GM21447 (cell line): Measurements from ENCODE around the gene AHI1.
"Not testable (repeated sequence)": the region's sequence is repeated elsewhere in the genome, so short reads cannot be mapped to it uniquely, and the experiment has no call there.

Experiments
- ATAC-seq: cut with Tn5 transposase; IDR thresholded peaks from one replicate; pipeline ENCODE4 v1.9.1; 2021; ENCODE audit not compliant: unreplicated experiment

Gene AHI1

GRCh38 chr6:135397172-135397952, 100.2 kb downstream of the AHI1 start:
- no peak for ATAC-seq

GRCh38 chr6:135395136-135395535, 102.4 kb downstream of the AHI1 start:
- ATAC-seq, result no peak

DNA sequence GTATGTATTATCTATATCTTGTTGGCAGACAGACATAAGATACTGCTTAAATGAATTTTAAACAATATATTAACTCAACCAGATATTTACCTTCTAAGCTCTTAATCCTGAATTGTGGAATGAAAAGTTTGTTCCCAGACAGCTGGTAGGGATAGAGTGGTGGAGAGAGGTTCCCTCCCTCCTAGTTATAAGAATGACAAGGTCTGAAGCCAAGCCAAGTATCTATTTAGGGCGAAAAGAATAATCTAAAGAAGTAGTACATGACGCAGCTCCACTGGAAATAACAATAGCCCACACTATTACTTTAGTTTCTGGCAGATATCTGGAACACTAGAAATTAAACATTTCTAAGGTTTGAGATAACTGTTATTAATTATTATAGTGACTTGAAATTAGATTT, 104.3 kb downstream of the AHI1 start:
- ATAC-seq, result no peak

- no peak for ATAC-seq
These were observed 107.1 kb downstream of the AHI1 start for GRCh38 chr6:135390458-135390857.

DNA sequence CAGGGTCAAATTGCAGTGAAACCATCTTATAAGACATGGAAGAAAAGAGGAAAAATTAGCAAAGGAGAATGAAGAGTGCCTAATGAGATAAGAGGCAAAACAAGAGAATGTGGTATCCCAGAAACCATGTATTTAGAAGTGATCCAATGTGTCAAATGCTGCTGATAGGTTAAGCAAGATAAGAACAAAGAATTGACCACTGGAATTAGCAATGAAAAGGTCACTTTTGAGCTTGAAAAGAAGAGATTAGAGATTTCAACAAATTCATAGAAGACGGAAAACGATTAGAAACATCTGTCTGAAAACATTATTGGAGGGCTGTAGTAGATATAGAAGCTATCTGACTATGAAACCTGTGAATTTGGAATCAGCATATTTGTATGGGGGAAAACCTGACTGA, 112.2 kb downstream of the AHI1 start:
- no peak for ATAC-seq

GRCh38 chr6:135383766-135384165, 113.8 kb downstream of the AHI1 start:
- ATAC-seq, result no peak

- ATAC-seq, result no peak
These were observed 114.2 kb downstream of the AHI1 start for GRCh38 chr6:135383301-135383700.

DNA sequence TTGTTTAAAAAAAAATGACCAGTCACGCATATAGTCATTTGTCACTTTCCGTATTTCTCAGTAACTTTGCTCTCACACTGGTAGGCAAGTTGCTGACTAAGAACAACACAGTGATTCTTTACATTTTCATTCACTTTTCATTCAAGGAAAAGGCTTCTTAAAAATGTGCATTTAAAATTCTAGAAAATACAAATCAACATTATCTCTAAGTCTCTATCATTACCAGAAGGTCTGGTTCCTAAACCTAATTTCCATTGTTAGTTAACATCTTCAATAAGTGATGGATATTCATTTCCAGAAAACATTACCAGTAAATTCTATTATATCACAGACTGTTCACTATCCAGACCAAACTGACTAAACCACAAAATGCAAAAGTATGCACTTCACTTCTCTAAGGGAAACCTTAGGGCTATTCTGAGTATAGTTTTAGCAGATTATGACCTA, 115.3 kb downstream of the AHI1 start:
- ATAC-seq, result peak; percentile 87

- ATAC-seq, result no peak
These were observed 116.7 kb downstream of the AHI1 start for GRCh38 chr6:135380793-135381192.

GRCh38 chr6:135379647-135380046, 117.9 kb downstream of the AHI1 start:
- ATAC-seq, result no peak

- ATAC-seq, result no peak
These were observed 124.8 kb downstream of the AHI1 start for GRCh38 chr6:135372758-135373157.

DNA sequence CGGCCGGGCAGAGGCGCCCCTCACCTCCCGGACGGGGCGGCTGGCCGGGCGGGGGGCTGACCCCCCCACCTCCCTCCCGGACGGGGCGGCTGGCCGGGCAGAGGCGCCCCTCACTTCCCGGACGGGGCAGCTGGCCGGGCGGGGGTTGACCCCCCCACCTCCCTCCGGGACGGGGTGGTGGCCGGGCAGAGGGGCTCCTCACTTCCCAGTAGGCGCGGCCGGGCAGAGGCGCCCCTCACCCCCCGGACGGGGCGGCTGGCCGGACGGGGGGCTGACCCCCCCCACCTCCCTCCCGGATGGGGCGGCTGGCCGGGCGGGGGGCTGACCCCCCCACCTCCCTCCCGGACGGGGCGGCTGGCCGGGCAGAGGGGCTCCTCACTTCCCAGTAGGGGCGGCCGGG, 133.9 kb downstream of the AHI1 start:
- not testable (repeated sequence) for ATAC-seq

DNA sequence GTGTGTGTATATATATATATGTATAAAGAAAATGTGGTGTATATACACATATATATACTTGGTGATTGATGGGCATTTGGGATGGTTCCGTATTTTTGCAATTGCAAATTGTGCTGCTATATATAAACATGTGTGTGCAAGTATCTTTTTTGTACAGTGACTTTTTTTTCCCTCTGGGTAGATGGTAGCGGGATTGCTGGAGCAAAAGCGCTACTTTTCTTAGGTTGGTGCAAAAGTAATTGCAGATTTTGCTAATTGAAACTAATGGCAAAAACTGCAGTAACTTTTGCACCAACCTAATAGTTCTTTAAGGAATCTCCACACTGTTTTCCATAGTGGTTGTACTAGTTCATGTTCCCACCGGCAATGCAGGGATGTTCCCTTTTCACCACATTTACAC, 135.4 kb downstream of the AHI1 start:
- no peak for ATAC-seq

- no peak for ATAC-seq
These were observed 137.3 kb downstream of the AHI1 start for GRCh38 chr6:135360222-135360621.

DNA sequence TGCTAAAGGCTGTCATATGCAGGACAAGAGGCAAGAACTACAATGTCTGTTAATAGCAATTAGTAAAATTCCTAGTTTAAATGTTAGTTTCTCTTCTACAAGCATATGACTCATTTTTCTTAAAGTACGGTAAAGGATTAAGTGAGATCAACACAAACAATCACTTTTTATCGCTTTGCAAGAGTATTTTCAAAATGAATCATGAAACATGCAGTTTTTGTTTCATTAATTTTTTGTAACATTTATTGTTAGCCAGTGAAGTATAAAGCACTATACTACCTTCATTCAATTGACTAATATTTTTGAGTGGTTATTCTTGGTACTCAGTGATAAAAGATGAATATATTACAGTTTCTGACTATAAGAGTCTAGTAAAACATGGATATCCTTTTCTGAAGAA, 138.6 kb downstream of the AHI1 start:
- ATAC-seq, result no peak

- no peak for ATAC-seq
These were observed 139.2 kb downstream of the AHI1 start for GRCh38 chr6:135358251-135358821.

GRCh38 chr6:135354407-135354806, 143.1 kb downstream of the AHI1 start:
- no peak for ATAC-seq

DNA sequence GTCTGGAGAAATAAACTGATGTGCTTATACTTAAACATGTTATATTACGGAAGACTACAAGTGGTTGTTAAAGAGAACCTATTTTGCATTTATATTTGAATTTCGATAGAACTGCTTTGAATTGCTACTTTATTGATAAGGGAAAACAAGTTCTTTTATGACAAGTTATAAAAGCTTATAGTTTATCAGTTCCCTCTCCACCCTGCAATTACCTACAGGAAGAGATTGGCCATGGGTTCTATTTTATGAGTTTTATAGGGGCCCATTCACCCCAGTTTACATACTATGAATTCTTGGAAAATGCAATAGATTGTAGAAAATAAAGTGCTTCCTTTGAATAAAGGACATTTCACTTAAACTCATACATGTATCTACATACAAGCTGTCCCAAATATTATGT, 144.4 kb downstream of the AHI1 start:
- no peak for ATAC-seq

DNA sequence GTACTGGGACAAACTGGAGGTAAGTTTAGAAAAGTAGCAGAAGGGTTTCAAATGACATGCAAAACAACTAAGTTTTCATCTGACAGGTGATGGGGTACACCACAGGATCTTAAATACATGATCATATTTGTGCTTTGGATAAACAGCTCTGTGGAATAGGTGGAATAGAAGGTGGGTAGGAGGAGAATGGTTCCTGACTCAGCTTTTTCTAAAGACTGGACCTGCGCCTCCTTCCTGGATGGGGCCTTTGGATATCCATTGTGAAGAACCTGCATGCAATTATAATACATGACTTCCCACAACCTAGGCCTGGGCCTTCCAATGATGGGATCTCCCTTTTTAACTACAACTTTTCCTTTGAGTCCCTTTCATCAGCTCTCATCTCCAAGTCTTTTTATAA, 145.9 kb downstream of the AHI1 start:
- no peak for ATAC-seq

DNA sequence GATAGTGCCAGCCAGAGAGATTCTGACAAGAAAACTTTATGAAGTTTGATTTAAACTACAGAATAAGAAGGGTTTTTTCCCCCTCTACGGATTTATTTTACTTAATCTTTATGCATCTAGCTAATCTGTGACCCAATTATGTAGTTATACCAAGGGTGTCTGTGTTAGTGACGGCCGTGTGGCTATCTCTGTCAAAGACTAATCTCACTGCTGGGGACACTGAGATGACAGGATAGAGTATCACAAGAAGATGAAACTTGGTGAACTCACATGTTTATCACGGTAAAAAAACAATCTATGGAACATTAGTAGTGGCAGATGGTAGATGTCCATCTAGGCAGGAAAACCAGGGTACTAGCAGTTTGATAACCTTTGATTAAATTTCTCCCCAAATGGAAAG, 149.7 kb downstream of the AHI1 start:
- ATAC-seq, result no peak

DNA sequence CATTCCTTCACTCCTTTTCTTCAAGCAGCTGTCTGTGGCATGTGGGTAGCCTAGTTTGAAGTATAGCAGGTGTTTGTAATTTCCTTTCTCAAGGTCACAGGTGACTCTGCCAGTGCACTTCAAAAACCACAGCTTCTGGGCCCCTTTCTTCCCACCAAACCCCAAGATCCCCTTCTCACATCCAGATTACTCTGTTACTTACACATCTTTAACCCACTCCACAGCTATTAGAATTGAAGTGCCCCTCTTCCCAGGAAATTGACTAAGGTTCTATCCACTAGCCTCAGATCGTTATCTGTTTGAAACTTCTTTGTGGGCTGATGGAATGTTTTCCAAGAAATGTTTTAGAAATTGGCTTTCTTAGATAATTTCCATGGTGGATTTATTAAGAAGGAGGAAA, 150.8 kb downstream of the AHI1 start:
- no peak for ATAC-seq

DNA sequence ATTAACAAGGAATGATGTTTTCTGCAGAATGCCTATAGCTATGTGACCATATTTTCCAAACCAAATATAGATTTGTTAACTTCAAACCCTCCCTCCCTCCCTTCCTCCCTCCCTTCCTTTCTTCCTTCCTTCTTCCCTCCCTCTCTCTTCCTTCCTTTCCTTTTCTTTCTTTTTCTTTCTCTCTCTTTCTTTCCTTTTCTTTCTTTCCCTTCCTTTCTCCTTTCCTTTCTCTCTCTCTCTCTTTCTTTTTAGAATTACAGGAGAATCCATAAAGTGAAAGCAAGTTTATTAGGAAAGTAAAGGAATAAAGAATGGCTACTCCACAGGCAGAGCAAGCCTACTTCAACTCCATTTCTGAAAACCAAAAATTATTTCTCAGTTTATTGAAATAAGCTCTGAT, 153.0 kb downstream of the AHI1 start:
- no peak for ATAC-seq

GRCh38 chr6:135339920-135340319, 157.6 kb downstream of the AHI1 start:
- not testable (repeated sequence) for ATAC-seq
